ENCODE measurements around the gene SIKE1. TPM values are rescaled to one million over a fixed set of nuclear protein-coding genes. Genes with fewer than 3 reads are reported as not detected.
"Not testable (repeated sequence)": the region's sequence is repeated elsewhere in the genome, so short reads cannot be mapped to it uniquely, and the experiment has no call there.

Gene SIKE1
- 10 to 100 TPM; 43.4 to 69.4 (median 61.2) TPM for total RNA-seq
- 10 to 100 TPM; 32.7 to 50.7 TPM for polyA plus RNA-seq
- 62.3 reads per million, percentile 76 among the genes with 10 or more reads in this experiment for total RNA-seq

- peaks cover 3 to 26% (median 21%) of the 10 kb centered on the region in 5 donors for H3K36me3 Mint-ChIP-seq
- peaks cover 0 to 2% (median 0%) of the 10 kb centered on the region in 11 donors for H3K9me3 Mint-ChIP-seq
- ChIA-PET POLR2A (interaction anchor here (0.6 to 6.3 kb wide), 10 partner anchors 10 to 269 kb away, joined by 3 to 47 read pairs (median 4); partner anchors contain the start of genes CSDE1, NRAS and TRIM33), CTCF (no interaction called here)
- H3K27me3 Mint-ChIP-seq = peaks cover 0 to 17% (median 0%) of the 10 kb centered on the region in 5 donors
- intact Hi-C loops (cut with micrococcal nuclease) = loop anchor here (1.0 to 5.0 kb wide), 12 partner anchors 23 to 1823 kb away; partner anchors contain the start of genes BCAS2 (in 2 of the 2), CSDE1 (in 2 of the 2), NRAS (in 2 of the 2) and TRIM33 (in 2 of the 2)
- peak within 1 kb of the TSS; percentile 87 for H3K27ac ChIP-seq (ENCODE audit: low read depth, low read length)
- DNase-seq (peak; percentile 82 to 98 (median 95)), ATAC-seq (peak; percentile 99)
- no peaks in the 10 kb centered on the region for H3K27me3 ChIP-seq (ENCODE audit: control insufficient read depth in 2 of 2, insufficient read depth in 2 of 2, low read length in 2 of 2)
- H3K4me3 ChIP-seq (ENCODE audit: low read length) = peak within 1 kb of the TSS; percentile 78
- peaks cover 0 to 26% (median 3%) of the 10 kb centered on the region in 3 experiments for H3K36me3 ChIP-seq (ENCODE audit: control insufficient read depth in 2 of 3, insufficient read depth in 3 of 3, low read length in 3 of 3)
- H3K4me3 Mint-ChIP-seq = peak within 1 kb of the TSS; percentile 98 to 100 (median 100)
- H3K4me1 ChIP-seq (ENCODE audit: control insufficient read depth in 2 of 2, insufficient read depth in 2 of 2, low read length in 2 of 2) = peaks cover 0 to 8% of the 10 kb centered on the region in 2 donors
- H3K27ac Mint-ChIP-seq = peak within 1 kb of the TSS; percentile 96 to 100 (median 99)
- H3K4me1 Mint-ChIP-seq = peaks cover 19 to 40% (median 30%) of the 10 kb centered on the region in 7 donors
- no peaks in the 10 kb centered on the region for H3K9me3 ChIP-seq (ENCODE audit: control insufficient read depth in 2 of 3, low read length in 3 of 3)
These were observed at the start of gene SIKE1 for GRCh38 chr1:114780344-114781226. SIKE1 (minus strand) TSS chr1:114780685; CDS start chr1:114780607, 78 bp downstream.

- H3K4me3 ChIP-seq (ENCODE audit: low read length); intact Hi-C loops (cut with micrococcal nuclease); H3K36me3 Mint-ChIP-seq; H3K27me3 ChIP-seq (ENCODE audit: control insufficient read depth in 2 of 2, insufficient read depth in 2 of 2, low read length in 2 of 2); H3K4me3 Mint-ChIP-seq; H3K9me3 ChIP-seq (ENCODE audit: control insufficient read depth in 2 of 3, low read length in 3 of 3); H3K27ac Mint-ChIP-seq; H3K27ac ChIP-seq (ENCODE audit: low read depth, low read length); DNase-seq; H3K4me1 ChIP-seq (ENCODE audit: control insufficient read depth in 2 of 2, insufficient read depth in 2 of 2, low read length in 2 of 2); H3K4me1 Mint-ChIP-seq; CTCF ChIA-PET; ATAC-seq; H3K36me3 ChIP-seq (ENCODE audit: control insufficient read depth in 2 of 3, insufficient read depth in 3 of 3, low read length in 3 of 3); POLR2A ChIA-PET: not testable (repeated sequence)
- H3K9me3 Mint-ChIP-seq = peaks cover 0 to 15% (median 2%) of the 10 kb centered on the region in 11 donors
- peaks cover 2 to 19% (median 5%) of the 10 kb centered on the region in 5 donors for H3K27me3 Mint-ChIP-seq
These were observed 49.6 kb upstream of the SIKE1 start for GRCh38 chr1:114830075-114830474.

GRCh38 chr1:114828251-114828650, 47.8 kb upstream of the SIKE1 start:
- intact Hi-C loops (cut with micrococcal nuclease) = no loop called here
- Mint-ChIP-seq H3K27ac (no peak overlapping the region), H3K4me3 (no peak overlapping the region), H3K9me3 (peaks cover under 1 to 31% (median 13%) of the 10 kb centered on the region in 11 donors), H3K4me1 (no peaks in the 10 kb centered on the region), H3K36me3 (peaks cover 0 to 10% (median 8%) of the 10 kb centered on the region in 5 donors), H3K27me3 (peaks cover 2 to 27% (median 9%) of the 10 kb centered on the region in 5 donors)
- H3K27ac ChIP-seq (ENCODE audit: low read depth, low read length) = no peak overlapping the region
- no peaks in the 10 kb centered on the region for H3K9me3 ChIP-seq (ENCODE audit: control insufficient read depth in 2 of 3, low read length in 3 of 3)
- no peaks in the 10 kb centered on the region for H3K27me3 ChIP-seq (ENCODE audit: control insufficient read depth in 2 of 2, insufficient read depth in 2 of 2, low read length in 2 of 2)
- CTCF ChIA-PET = no interaction called here
- DNase-seq (no peak), ATAC-seq (no peak)
- H3K36me3 ChIP-seq (ENCODE audit: control insufficient read depth in 2 of 3, insufficient read depth in 3 of 3, low read length in 3 of 3) = no peaks in the 10 kb centered on the region
- POLR2A ChIA-PET = no interaction called here
- no peaks in the 10 kb centered on the region for H3K4me1 ChIP-seq (ENCODE audit: control insufficient read depth in 2 of 2, insufficient read depth in 2 of 2, low read length in 2 of 2)
- H3K4me3 ChIP-seq (ENCODE audit: low read length) = no peak overlapping the region

- Histone ChIP-seq H3K27ac (ENCODE audit: low read depth, low read length) (no peak overlapping the region), H3K4me1 (ENCODE audit: control insufficient read depth in 2 of 2, insufficient read depth in 2 of 2, low read length in 2 of 2) (no peaks in the 10 kb centered on the region), H3K36me3 (ENCODE audit: control insufficient read depth in 2 of 3, insufficient read depth in 3 of 3, low read length in 3 of 3) (no peaks in the 10 kb centered on the region), H3K4me3 (ENCODE audit: low read length) (no peak overlapping the region), H3K27me3 (ENCODE audit: control insufficient read depth in 2 of 2, insufficient read depth in 2 of 2, low read length in 2 of 2) (no peaks in the 10 kb centered on the region), H3K9me3 (ENCODE audit: control insufficient read depth in 2 of 3, low read length in 3 of 3) (no peaks in the 10 kb centered on the region)
- Mint-ChIP-seq H3K27ac (no peak overlapping the region), H3K9me3 (peaks cover 8 to 64% (median 22%) of the 10 kb centered on the region in 11 donors), H3K36me3 (peaks cover 0 to 13% (median 10%) of the 10 kb centered on the region in 5 donors), H3K4me3 (no peak overlapping the region), H3K27me3 (peaks cover 0 to 48% (median 19%) of the 10 kb centered on the region in 5 donors), H3K4me1 (no peaks in the 10 kb centered on the region)
- ATAC-seq = no peak
- no peak for DNase-seq
- ChIA-PET CTCF (no interaction called here), POLR2A (no interaction called here)
- intact Hi-C loops (cut with micrococcal nuclease) = no loop called here
These were observed 41.5 kb upstream of the SIKE1 start for GRCh38 chr1:114821978-114822377.

- no peak for ATAC-seq
- no peaks in the 10 kb centered on the region for H3K9me3 ChIP-seq (ENCODE audit: control insufficient read depth in 2 of 3, low read length in 3 of 3)
- Mint-ChIP-seq H3K27me3 (peaks cover 0 to 41% (median 20%) of the 10 kb centered on the region in 5 donors), H3K4me3 (no peak overlapping the region), H3K36me3 (peaks cover 0 to 13% (median 6%) of the 10 kb centered on the region in 5 donors), H3K9me3 (peaks cover 8 to 54% (median 22%) of the 10 kb centered on the region in 11 donors), H3K4me1 (no peaks in the 10 kb centered on the region), H3K27ac (no peak overlapping the region)
- intact Hi-C loops (cut with micrococcal nuclease) = no loop called here
- no peak overlapping the region for H3K27ac ChIP-seq (ENCODE audit: low read depth, low read length)
- ChIA-PET CTCF (no interaction called here), POLR2A (no interaction called here)
- no peaks in the 10 kb centered on the region for H3K4me1 ChIP-seq (ENCODE audit: control insufficient read depth in 2 of 2, insufficient read depth in 2 of 2, low read length in 2 of 2)
- no peak for DNase-seq
- no peaks in the 10 kb centered on the region for H3K27me3 ChIP-seq (ENCODE audit: control insufficient read depth in 2 of 2, insufficient read depth in 2 of 2, low read length in 2 of 2)
- H3K36me3 ChIP-seq (ENCODE audit: control insufficient read depth in 2 of 3, insufficient read depth in 3 of 3, low read length in 3 of 3) = no peaks in the 10 kb centered on the region
- no peak overlapping the region for H3K4me3 ChIP-seq (ENCODE audit: low read length)
These were observed 39.9 kb upstream of the SIKE1 start for GRCh38 chr1:114820392-114820791.

GRCh38 chr1:114819869-114820268, 39.4 kb upstream of the SIKE1 start:
- ATAC-seq (no peak), DNase-seq (no peak)
- CTCF ChIA-PET = no interaction called here
- Mint-ChIP-seq H3K4me3 (no peak overlapping the region), H3K9me3 (peaks cover 8 to 49% (median 22%) of the 10 kb centered on the region in 11 donors), H3K36me3 (peaks cover 0 to 10% (median 4%) of the 10 kb centered on the region in 5 donors), H3K27ac (no peak overlapping the region), H3K4me1 (no peaks in the 10 kb centered on the region), H3K27me3 (peaks cover 2 to 40% (median 20%) of the 10 kb centered on the region in 5 donors)
- intact Hi-C loops (cut with micrococcal nuclease) = no loop called here
- no peaks in the 10 kb centered on the region for H3K36me3 ChIP-seq (ENCODE audit: control insufficient read depth in 2 of 3, insufficient read depth in 3 of 3, low read length in 3 of 3)
- POLR2A ChIA-PET = no interaction called here
- no peaks in the 10 kb centered on the region for H3K9me3 ChIP-seq (ENCODE audit: control insufficient read depth in 2 of 3, low read length in 3 of 3)
- no peaks in the 10 kb centered on the region for H3K27me3 ChIP-seq (ENCODE audit: control insufficient read depth in 2 of 2, insufficient read depth in 2 of 2, low read length in 2 of 2)
- no peaks in the 10 kb centered on the region for H3K4me1 ChIP-seq (ENCODE audit: control insufficient read depth in 2 of 2, insufficient read depth in 2 of 2, low read length in 2 of 2)
- no peak overlapping the region for H3K4me3 ChIP-seq (ENCODE audit: low read length)
- no peak overlapping the region for H3K27ac ChIP-seq (ENCODE audit: low read depth, low read length)
